ENCODE results near the gene FLT3.
"Not testable (repeated sequence)": the region's sequence is repeated elsewhere in the genome, so short reads cannot be mapped to it uniquely, and the experiment has no call there.

FLT3 gene

DNA sequence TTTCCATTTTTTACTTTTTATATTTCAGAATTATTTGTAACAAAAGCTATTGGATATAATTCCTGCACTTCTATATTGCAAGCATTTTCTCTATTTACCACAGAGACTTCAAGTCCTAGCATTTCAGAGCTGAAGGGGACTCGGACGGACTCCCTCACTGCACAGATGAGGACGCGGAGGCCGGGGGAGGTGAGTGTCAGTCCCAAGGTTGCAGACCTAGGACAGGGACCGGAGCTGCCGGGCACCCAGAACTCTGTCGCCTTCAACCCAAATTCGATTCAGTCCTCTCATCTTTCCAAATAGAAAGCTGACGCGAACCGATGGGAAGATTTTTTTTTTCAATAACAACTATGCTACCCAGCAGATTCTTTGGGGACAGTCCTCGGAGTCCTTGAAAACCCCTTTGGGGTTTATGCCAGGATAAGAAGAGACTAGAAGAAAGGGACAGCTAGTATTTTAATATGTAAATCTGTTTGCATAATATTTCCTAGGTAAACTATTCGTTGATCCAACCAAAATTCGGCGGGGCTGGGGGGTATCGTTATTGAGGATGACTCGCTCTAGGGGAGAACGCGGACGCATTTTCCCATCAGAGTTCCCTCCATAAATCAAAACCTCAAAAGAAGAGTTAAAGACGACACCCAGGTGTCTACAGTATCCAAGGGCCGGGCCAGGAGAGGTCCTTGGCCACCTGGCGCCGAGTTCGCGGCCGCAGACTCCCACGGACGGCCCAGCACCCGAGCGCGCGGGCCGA lies 803 bp downstream of the FLT3 start:
- Histone ChIP-seq H3K4me1 (ENCODE audit: control insufficient read depth, insufficient read depth, low read length) (peaks cover 12% of the 10 kb centered on the region), H3K27me3 (ENCODE audit: control insufficient read depth in 1 of 2, insufficient read depth in 2 of 2, low read length in 2 of 2) (peaks cover 17 to 38% of the 10 kb centered on the region in 2 donors), H3K4me3 (ENCODE audit: low read length in 2 of 2) (peak overlapping the region in 1 of 2 donors; percentile 59), H3K9ac (ENCODE audit: low read length in 2 of 2) (no peak overlapping the region), H3K9me3 (ENCODE audit: control insufficient read depth in 2 of 2, low read length in 2 of 2) (peaks cover 0 to 3% of the 10 kb centered on the region in 2 donors), H3K27ac (ENCODE audit: low read length) (no peak overlapping the region), H3K36me3 (ENCODE audit: control insufficient read depth in 2 of 2, insufficient read depth in 2 of 2, low read length in 2 of 2) (no peaks in the 10 kb centered on the region)

DNA sequence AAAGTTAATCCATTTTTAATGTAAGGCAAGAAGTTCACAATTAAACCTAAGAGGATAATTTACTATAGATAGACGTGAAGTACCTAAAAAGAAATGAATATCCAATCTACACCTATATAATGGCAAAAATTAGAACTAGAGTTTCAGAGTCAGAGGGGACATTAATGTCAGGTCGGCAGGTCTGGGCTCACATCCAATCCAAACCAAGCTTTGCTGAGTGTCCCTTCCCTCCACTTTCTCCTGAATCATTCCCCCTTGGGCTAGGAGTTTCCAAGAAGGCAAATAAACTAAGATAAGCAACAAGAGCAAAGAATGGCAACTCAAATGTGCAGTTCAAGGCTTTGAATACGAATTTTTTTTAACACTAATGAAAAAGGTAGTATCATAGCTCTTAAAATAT lies 2.9 kb downstream of the FLT3 start:
- Histone ChIP-seq H3K4me1 (ENCODE audit: control insufficient read depth, insufficient read depth, low read length) (peaks cover 12% of the 10 kb centered on the region), H3K9me3 (ENCODE audit: control insufficient read depth in 2 of 2, low read length in 2 of 2) (peaks cover 0 to 3% of the 10 kb centered on the region in 2 donors), H3K27ac (ENCODE audit: low read length) (no peak overlapping the region), H3K4me3 (ENCODE audit: low read length in 2 of 2) (no peak overlapping the region), H3K27me3 (ENCODE audit: control insufficient read depth in 1 of 2, insufficient read depth in 2 of 2, low read length in 2 of 2) (peaks cover 19 to 37% of the 10 kb centered on the region in 2 donors), H3K36me3 (ENCODE audit: control insufficient read depth in 2 of 2, insufficient read depth in 2 of 2, low read length in 2 of 2) (no peaks in the 10 kb centered on the region), H3K9ac (ENCODE audit: low read length in 2 of 2) (no peak overlapping the region)

DNA sequence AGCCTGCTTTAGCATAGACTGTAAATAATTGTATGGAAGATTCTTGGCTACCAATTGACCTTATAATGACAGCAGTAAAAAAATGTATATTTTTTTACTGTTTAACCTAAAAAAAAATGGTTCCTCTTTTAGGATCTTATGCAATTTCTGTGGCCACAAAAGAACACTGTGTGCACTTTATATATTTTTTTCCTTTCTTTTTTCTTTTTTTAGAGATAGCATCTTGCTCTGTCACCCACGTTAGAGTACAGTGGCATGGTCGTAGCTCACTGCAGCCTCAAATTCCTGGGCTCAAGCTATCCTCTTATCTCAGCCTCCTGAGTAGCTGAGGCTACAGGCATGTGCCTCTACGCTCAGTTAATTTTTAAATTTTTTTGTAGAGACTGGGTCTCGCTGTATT lies 6.1 kb downstream of the FLT3 start:
- Histone ChIP-seq H3K4me3 (ENCODE audit: low read length in 2 of 2) (no peak overlapping the region), H3K36me3 (ENCODE audit: control insufficient read depth in 2 of 2, insufficient read depth in 2 of 2, low read length in 2 of 2) (no peaks in the 10 kb centered on the region), H3K4me1 (ENCODE audit: control insufficient read depth, insufficient read depth, low read length) (no peaks in the 10 kb centered on the region), H3K9ac (ENCODE audit: low read length in 2 of 2) (no peak overlapping the region), H3K27ac (ENCODE audit: low read length) (no peak overlapping the region), H3K27me3 (ENCODE audit: control insufficient read depth in 1 of 2, insufficient read depth in 2 of 2, low read length in 2 of 2) (peaks cover 9 to 14% of the 10 kb centered on the region in 2 donors), H3K9me3 (ENCODE audit: control insufficient read depth in 2 of 2, low read length in 2 of 2) (peaks cover 0 to 3% of the 10 kb centered on the region in 2 donors)

DNA sequence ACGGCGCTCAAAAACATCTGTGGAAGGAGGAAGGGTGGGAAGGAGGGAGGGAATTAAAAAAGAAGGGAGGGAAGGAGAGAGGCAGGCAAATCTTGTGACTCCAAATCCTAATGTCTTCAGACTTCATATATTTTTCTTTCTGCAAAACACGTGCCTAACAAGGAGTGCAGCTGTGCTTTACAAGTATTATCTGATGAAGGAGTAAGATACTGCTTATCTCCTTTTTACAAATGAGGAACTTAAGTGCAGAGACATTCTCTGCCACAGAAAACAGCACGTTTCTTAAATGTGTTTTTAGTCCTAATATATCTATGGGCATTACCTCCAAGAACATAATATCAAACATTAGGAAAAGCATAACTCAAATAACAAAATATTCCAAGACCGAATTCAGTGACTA lies 6.5 kb downstream of the FLT3 start:
- Histone ChIP-seq H3K36me3 (ENCODE audit: control insufficient read depth in 2 of 2, insufficient read depth in 2 of 2, low read length in 2 of 2) (no peaks in the 10 kb centered on the region), H3K9ac (ENCODE audit: low read length in 2 of 2) (no peak overlapping the region), H3K27ac (ENCODE audit: low read length) (no peak overlapping the region), H3K4me1 (ENCODE audit: control insufficient read depth, insufficient read depth, low read length) (no peaks in the 10 kb centered on the region), H3K27me3 (ENCODE audit: control insufficient read depth in 1 of 2, insufficient read depth in 2 of 2, low read length in 2 of 2) (peaks cover 9 to 11% of the 10 kb centered on the region in 2 donors), H3K4me3 (ENCODE audit: low read length in 2 of 2) (no peak overlapping the region), H3K9me3 (ENCODE audit: control insufficient read depth in 2 of 2, low read length in 2 of 2) (peaks cover 0 to 2% of the 10 kb centered on the region in 2 donors)

GRCh38 chr13:28092431-28092830 lies 7.9 kb downstream of the FLT3 start:
- Histone ChIP-seq H3K9ac (ENCODE audit: low read length in 2 of 2) (no peak overlapping the region), H3K27me3 (ENCODE audit: control insufficient read depth in 1 of 2, insufficient read depth in 2 of 2, low read length in 2 of 2) (peaks cover 4% of the 10 kb centered on the region in 2 donors), H3K4me1 (ENCODE audit: control insufficient read depth, insufficient read depth, low read length) (no peaks in the 10 kb centered on the region), H3K27ac (ENCODE audit: low read length) (no peak overlapping the region), H3K36me3 (ENCODE audit: control insufficient read depth in 2 of 2, insufficient read depth in 2 of 2, low read length in 2 of 2) (no peaks in the 10 kb centered on the region), H3K9me3 (ENCODE audit: control insufficient read depth in 2 of 2, low read length in 2 of 2) (no peaks in the 10 kb centered on the region), H3K4me3 (ENCODE audit: low read length in 2 of 2) (no peak overlapping the region)

GRCh38 chr13:28089065-28089464 lies 11.3 kb downstream of the FLT3 start:
- no peaks in the 10 kb centered on the region for H3K4me1 ChIP-seq (ENCODE audit: control insufficient read depth, insufficient read depth, low read length)
- H3K36me3 ChIP-seq (ENCODE audit: control insufficient read depth in 2 of 2, insufficient read depth in 2 of 2, low read length in 2 of 2): no peaks in the 10 kb centered on the region

DNA sequence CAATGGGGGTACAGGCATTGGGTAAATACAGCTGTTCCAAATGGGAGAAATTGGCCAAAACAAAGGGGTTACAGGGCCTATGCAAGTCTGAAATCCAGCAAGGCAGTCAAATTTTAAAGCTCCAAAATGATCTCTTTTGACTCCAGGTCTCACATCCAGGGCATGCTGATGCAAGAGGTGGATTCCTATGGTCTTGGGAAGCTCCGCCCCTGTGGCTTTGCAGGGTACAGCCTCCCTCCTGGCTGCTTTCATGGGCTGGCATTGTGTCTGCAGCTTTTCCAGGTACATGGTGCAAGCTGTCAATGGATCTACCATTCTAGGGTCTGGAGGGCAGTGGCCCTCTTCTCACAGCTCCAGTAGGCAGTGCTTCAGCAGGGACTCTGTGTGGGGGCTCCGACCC lies 22.6 kb downstream of the FLT3 start:
- H3K9ac ChIP-seq (ENCODE audit: low read length in 2 of 2); H3K36me3 ChIP-seq (ENCODE audit: control insufficient read depth in 2 of 2, insufficient read depth in 2 of 2, low read length in 2 of 2); H3K27me3 ChIP-seq (ENCODE audit: control insufficient read depth in 1 of 2, insufficient read depth in 2 of 2, low read length in 2 of 2); H3K9me3 ChIP-seq (ENCODE audit: control insufficient read depth in 2 of 2, low read length in 2 of 2); H3K27ac ChIP-seq (ENCODE audit: low read length); H3K4me3 ChIP-seq (ENCODE audit: low read length in 2 of 2); H3K4me1 ChIP-seq (ENCODE audit: control insufficient read depth, insufficient read depth, low read length): not testable (repeated sequence)

More at GRCh38 chr13:28089065-28089464, 11.3 kb downstream of the FLT3 start:
- no peaks in the 10 kb centered on the region for H3K9me3 ChIP-seq (ENCODE audit: control insufficient read depth in 2 of 2, low read length in 2 of 2)
- H3K4me3 ChIP-seq (ENCODE audit: low read length in 2 of 2): no peak overlapping the region
- peaks cover 0 to 2% of the 10 kb centered on the region in 2 donors for H3K27me3 ChIP-seq (ENCODE audit: control insufficient read depth in 1 of 2, insufficient read depth in 2 of 2, low read length in 2 of 2)
- no peak overlapping the region for H3K27ac ChIP-seq (ENCODE audit: low read length)
- no peak overlapping the region for H3K9ac ChIP-seq (ENCODE audit: low read length in 2 of 2)

DNA sequence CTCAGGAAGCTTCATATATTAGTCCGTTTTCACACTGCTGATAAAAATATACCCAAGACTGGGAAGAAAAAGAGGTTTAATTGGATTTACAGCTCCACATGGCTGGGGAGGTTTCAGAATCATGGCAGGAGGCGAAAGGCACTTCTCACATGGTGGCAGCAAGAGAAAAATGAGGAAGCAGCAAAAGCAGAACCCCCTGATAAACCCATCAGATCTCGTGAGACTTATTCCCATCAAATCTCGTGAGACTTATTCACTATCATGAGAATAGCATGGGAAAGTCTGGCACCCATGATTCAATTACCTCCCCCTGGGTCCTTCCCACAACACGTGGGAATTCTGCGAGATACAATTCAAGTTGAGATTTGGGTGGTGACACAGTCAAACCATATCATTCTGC lies 23.1 kb downstream of the FLT3 start:
- Histone ChIP-seq H3K9me3 (ENCODE audit: control insufficient read depth in 2 of 2, low read length in 2 of 2) (no peaks in the 10 kb centered on the region), H3K36me3 (ENCODE audit: control insufficient read depth in 2 of 2, insufficient read depth in 2 of 2, low read length in 2 of 2) (no peaks in the 10 kb centered on the region), H3K4me1 (ENCODE audit: control insufficient read depth, insufficient read depth, low read length) (no peaks in the 10 kb centered on the region), H3K9ac (ENCODE audit: low read length in 2 of 2) (no peak overlapping the region), H3K27me3 (ENCODE audit: control insufficient read depth in 1 of 2, insufficient read depth in 2 of 2, low read length in 2 of 2) (peaks cover 0 to 2% of the 10 kb centered on the region in 2 donors), H3K4me3 (ENCODE audit: low read length in 2 of 2) (no peak overlapping the region), H3K27ac (ENCODE audit: low read length) (no peak overlapping the region)

GRCh38 chr13:28071424-28071823 lies 29.0 kb downstream of the FLT3 start:
- Histone ChIP-seq H3K9me3 (ENCODE audit: control insufficient read depth in 2 of 2, low read length in 2 of 2) (no peaks in the 10 kb centered on the region), H3K27ac (ENCODE audit: low read length) (no peak overlapping the region), H3K4me1 (ENCODE audit: control insufficient read depth, insufficient read depth, low read length) (no peaks in the 10 kb centered on the region), H3K27me3 (ENCODE audit: control insufficient read depth in 1 of 2, insufficient read depth in 2 of 2, low read length in 2 of 2) (no peaks in the 10 kb centered on the region), H3K9ac (ENCODE audit: low read length in 2 of 2) (no peak overlapping the region), H3K4me3 (ENCODE audit: low read length in 2 of 2) (no peak overlapping the region), H3K36me3 (ENCODE audit: control insufficient read depth in 2 of 2, insufficient read depth in 2 of 2, low read length in 2 of 2) (no peaks in the 10 kb centered on the region)

GRCh38 chr13:28067491-28067890 lies 32.9 kb downstream of the FLT3 start:
- Histone ChIP-seq H3K9ac (ENCODE audit: low read length in 2 of 2) (no peak overlapping the region), H3K9me3 (ENCODE audit: control insufficient read depth in 2 of 2, low read length in 2 of 2) (no peaks in the 10 kb centered on the region), H3K4me3 (ENCODE audit: low read length in 2 of 2) (no peak overlapping the region), H3K4me1 (ENCODE audit: control insufficient read depth, insufficient read depth, low read length) (no peaks in the 10 kb centered on the region), H3K27me3 (ENCODE audit: control insufficient read depth in 1 of 2, insufficient read depth in 2 of 2, low read length in 2 of 2) (no peaks in the 10 kb centered on the region), H3K27ac (ENCODE audit: low read length) (no peak overlapping the region), H3K36me3 (ENCODE audit: control insufficient read depth in 2 of 2, insufficient read depth in 2 of 2, low read length in 2 of 2) (no peaks in the 10 kb centered on the region)

GRCh38 chr13:28058866-28059613 lies 41.3 kb downstream of the FLT3 start:
- Histone ChIP-seq H3K4me3 (ENCODE audit: low read length in 2 of 2) (no peak overlapping the region), H3K27me3 (ENCODE audit: control insufficient read depth in 1 of 2, insufficient read depth in 2 of 2, low read length in 2 of 2) (peaks cover 0 to 5% of the 10 kb centered on the region in 2 donors), H3K36me3 (ENCODE audit: control insufficient read depth in 2 of 2, insufficient read depth in 2 of 2, low read length in 2 of 2) (no peaks in the 10 kb centered on the region), H3K9me3 (ENCODE audit: control insufficient read depth in 2 of 2, low read length in 2 of 2) (no peaks in the 10 kb centered on the region), H3K4me1 (ENCODE audit: control insufficient read depth, insufficient read depth, low read length) (no peaks in the 10 kb centered on the region), H3K9ac (ENCODE audit: low read length in 2 of 2) (no peak overlapping the region), H3K27ac (ENCODE audit: low read length) (no peak overlapping the region)

Measured in stomach smooth muscle (tissue), 2 donors.